K562 (cell line): ENCODE data around the gene IRF5. TPM values are rescaled to one million over a fixed set of nuclear protein-coding genes. Genes with fewer than 3 reads are reported as not detected.
A peak's percentile ranks its signal among the peaks of the same experiment; 100 is the strongest.

Experiments
- ASH1L ChIP-seq: fragments of 450-650 bp; IDR thresholded peaks from 2 replicates; pipeline ENCODE4 v1.6.1; 2018; ENCODE audit warnings: borderline replicate concordance, mild to moderate bottlenecking, low read depth; ENCODE audit not compliant: partially characterized antibody
- ATF1 ChIP-seq, 2 experiments: fragments of 450-650 bp in 1 of 2; IDR thresholded peaks; 2 replicates each; pipeline ENCODE4 v1.6.1; 2016; ENCODE audit warnings: missing compliant biosample characterization in 1 of 2, missing genetic modification characterization in 1 of 2
- BHLHE40 ChIP-seq: IDR thresholded peaks from 2 replicates; pipeline ENCODE4 v1.6.1; 2011; ENCODE audit warnings: low read length, improper control_type of control experiment
- CREBBP ChIP-seq: IDR thresholded peaks from one replicate; pipeline ENCODE4 v1.6.1; 2012; ENCODE audit warnings: low read depth, mild to moderate bottlenecking, control low read depth, inconsistent platforms, low read length
- HMG20B ChIP-seq: fragments of 250-450 bp; sonication (Bioruptor Pico); IDR thresholded peaks from 2 replicates; pipeline ENCODE4 v1.5.0; 2021; ENCODE audit warnings: mild to moderate bottlenecking
- ILF3 ChIP-seq: fragments of 450-650 bp; IDR thresholded peaks from 2 replicates; pipeline ENCODE4 v1.6.1; 2018; ENCODE audit warnings: antibody characterized with exemption, mild to moderate bottlenecking, moderate library complexity, borderline replicate concordance
- KAT7 ChIP-seq: sonication (generic); formaldehyde crosslinking; IDR thresholded peaks from 2 replicates; pipeline ENCODE4 v1.8.0; 2022; ENCODE audit warnings: missing genetic modification reagents, mild to moderate bottlenecking, borderline replicate concordance
- KDM2B ChIP-seq: fragments of 250-450 bp; sonication (Bioruptor Pico); IDR thresholded peaks from 2 replicates; pipeline ENCODE4 v1.8.0; 2021; ENCODE audit warnings: mild to moderate bottlenecking, moderate library complexity
- NUFIP1 ChIP-seq: fragments of 450-650 bp; IDR thresholded peaks from 2 replicates; pipeline ENCODE4 v1.6.1; 2018; ENCODE audit not compliant: partially characterized antibody
- POLR2G ChIP-seq: fragments of 200-400 bp; formaldehyde crosslinking; IDR thresholded peaks from 2 replicates; pipeline ENCODE4 v1.6.1; 2017; ENCODE audit warnings: low read depth, mild to moderate bottlenecking, antibody characterized with exemption, low read length, moderate library complexity
- PURB ChIP-seq: sonication (generic); formaldehyde crosslinking; IDR thresholded peaks from 2 replicates; pipeline ENCODE4 v1.9.0; 2021; ENCODE audit warnings: low read depth, mild to moderate bottlenecking, missing genetic modification reagents
- RAD21 ChIP-seq, 2 experiments: fragments of 250-450 bp in 1 of 2; fragments of 450-650 bp in 1 of 2; sonication (Bioruptor Pico) in 1 of 2; formaldehyde crosslinking in 1 of 2; IDR thresholded peaks in 1 of 2; conservative IDR thresholded peaks in 1 of 2; 2 replicates each; pipeline versions ENCODE4 v1.4.0 to v1.8.0; 2020 to 2022; ENCODE audit warnings: mild to moderate bottlenecking in 2 of 2, moderate library complexity in 1 of 2
- RBM34 ChIP-seq: fragments of 200-400 bp; formaldehyde crosslinking; IDR thresholded peaks from 2 replicates; pipeline ENCODE4 v1.6.1; 2018; ENCODE audit warnings: low read length, borderline replicate concordance; ENCODE audit not compliant: insufficient read depth
- SIN3B ChIP-seq: fragments of 450-650 bp; IDR thresholded peaks from 2 replicates; pipeline ENCODE4 v1.6.1; 2017; ENCODE audit warnings: low read depth, mild to moderate bottlenecking, moderate library complexity
- TCF3 ChIP-seq: sonication (generic); formaldehyde crosslinking; IDR thresholded peaks from 2 replicates; pipeline ENCODE4 v1.4.0; 2020; ENCODE audit warnings: mild to moderate bottlenecking, missing genetic modification reagents
- ZKSCAN1 ChIP-seq: fragments of 150-350 bp; IDR thresholded peaks from 2 replicates; pipeline ENCODE4 v1.6.1; 2016; ENCODE audit warnings: low read depth, low read length
- ZNF561 ChIP-seq: fragments of 450-650 bp; formaldehyde crosslinking; conservative IDR thresholded peaks from 2 replicates; pipeline ENCODE4 v1.4.0; 2020; ENCODE audit warnings: mild to moderate bottlenecking, moderate library complexity
- ZZZ3 ChIP-seq: fragments of 450-650 bp; IDR thresholded peaks from 2 replicates; pipeline ENCODE4 v1.6.1; 2016; ENCODE audit warnings: antibody characterized with exemption, mild to moderate bottlenecking, moderate library complexity
- polyA plus RNA-seq, 8 experiments: library from polyadenylated mRNA; depleted of rRNA in 4 of 8; stranded (reverse) in 5 of 8; unstranded in 3 of 8; fragments of >200 nt; fragmentation: Nextera tagmentation in 2 of 8; fragmentation: Illumina TruSeq in 1 of 8; extraction: Ambion mirVana in 2 of 8; extraction: Trizol in 1 of 8; gene quantifications; 2 replicates each; pipeline versions ENCODE4 v1.2.1 to v1.2.3, GENCODE V29; 2011 to 2014; ENCODE audit warnings: inconsistent platforms in 1 of 8, missing spikeins in 1 of 8
- total RNA-seq, 7 experiments: library from RNA; depleted of rRNA in 6 of 7; stranded (reverse); fragments of >200 nt in 6 of 7; fragmentation: Illumina TruSeq in 2 of 7; extraction: Trizol in 2 of 7; gene quantifications; 2 replicates each; pipeline versions ENCODE4 v1.2.1 to v1.2.3, GENCODE V29; 2011 to 2021; ENCODE audit warnings: low replicate concordance in 1 of 7
- TF ChIP-seq, protein P1 (sequence below): sonication (generic); formaldehyde crosslinking; IDR thresholded peaks from 2 replicates; pipeline ENCODE4 v1.8.1; 2022; ENCODE audit warnings: missing genetic modification reagents
- TF ChIP-seq, protein P2 (sequence below): IDR thresholded peaks from 2 replicates; pipeline ENCODE4 v1.6.1; 2014; ENCODE audit warnings: antibody characterized with exemption
- TF ChIP-seq, protein P3 (sequence below): fragments of 450-650 bp; formaldehyde crosslinking; IDR thresholded peaks from 2 replicates; pipeline ENCODE4 v1.4.0; 2020; ENCODE audit warnings: mild to moderate bottlenecking, mixed read lengths
- TF ChIP-seq, protein P4 (sequence below): IDR thresholded peaks from 3 replicates; pipeline ENCODE4 v1.6.1; 2011; ENCODE audit warnings: borderline replicate concordance, mild to moderate bottlenecking; ENCODE audit not compliant: insufficient read length, insufficient read depth
- TF ChIP-seq, protein P5 (sequence below): fragments of 250-450 bp; sonication (Bioruptor Pico); IDR thresholded peaks from 2 replicates; pipeline ENCODE4 v1.5.1; 2021; ENCODE audit warnings: mild to moderate bottlenecking

Gene IRF5
- total and polyA plus RNA-seq, 9 of the 15 experiments (the other 6 are each of a cell fraction or from before 2014, with no cell fraction given), result 0.04 TPM; not detected in 8

DNA sequence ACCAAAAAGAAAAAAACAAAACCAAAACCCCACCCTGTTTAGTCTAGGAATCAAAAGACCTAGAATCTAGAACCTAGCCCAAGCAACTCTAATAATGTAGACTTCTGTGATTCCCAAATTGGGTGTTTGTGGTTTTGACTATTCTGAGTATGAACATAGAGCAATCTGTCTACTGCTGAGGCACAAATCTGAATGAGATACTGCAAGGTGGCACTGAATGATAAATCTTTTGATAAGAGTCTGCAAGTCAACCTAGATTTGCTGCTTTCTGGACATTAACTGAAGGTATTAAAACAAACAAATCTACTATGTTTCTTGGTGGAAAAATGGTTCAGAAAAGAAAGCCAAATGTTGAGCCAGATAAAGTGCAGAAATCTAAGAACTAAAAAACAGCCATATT lies 50.6 kb downstream of the IRF5 start (continued):
- no peak for TF ChIP-seq RAD21 (CRISPR knock-in tag; conservative IDR thresholded peaks at IDR 0.05 in 1 of 2, IDR thresholded peaks at IDR 0.05 in 1 of 2)
- TF ChIP-seq ZNF561 (CRISPR knock-in tag), result no peak
- TF ChIP-seq ZKSCAN1, result no peak
- TF ChIP-seq PURB (CRISPR knock-in tag), result no peak
- no peak for TF ChIP-seq SIN3B
- no peak for TF ChIP-seq ASH1L
- TF ChIP-seq TCF3, result peak; percentile 46
- no peak for TF ChIP-seq ATF1 (CRISPR knock-in tag; IDR thresholded peaks at IDR 0.05)
- TF ChIP-seq ATF1 (tag; IDR thresholded peaks at IDR 0.05), result no peak
- no peak for TF ChIP-seq BHLHE40
- TF ChIP-seq KAT7, result no peak
- TF ChIP-seq ZZZ3, result no peak
- no peak for TF ChIP-seq HMG20B (CRISPR knock-in tag)
- TF ChIP-seq POLR2G, result no peak
- TF ChIP-seq ILF3, result no peak
- no peak for TF ChIP-seq KDM2B
- no peak for TF ChIP-seq RBM34
- TF ChIP-seq, protein P1, sequence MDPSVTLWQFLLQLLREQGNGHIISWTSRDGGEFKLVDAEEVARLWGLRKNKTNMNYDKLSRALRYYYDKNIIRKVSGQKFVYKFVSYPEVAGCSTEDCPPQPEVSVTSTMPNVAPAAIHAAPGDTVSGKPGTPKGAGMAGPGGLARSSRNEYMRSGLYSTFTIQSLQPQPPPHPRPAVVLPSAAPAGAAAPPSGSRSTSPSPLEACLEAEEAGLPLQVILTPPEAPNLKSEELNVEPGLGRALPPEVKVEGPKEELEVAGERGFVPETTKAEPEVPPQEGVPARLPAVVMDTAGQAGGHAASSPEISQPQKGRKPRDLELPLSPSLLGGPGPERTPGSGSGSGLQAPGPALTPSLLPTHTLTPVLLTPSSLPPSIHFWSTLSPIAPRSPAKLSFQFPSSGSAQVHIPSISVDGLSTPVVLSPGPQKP, result no peak
- TF ChIP-seq, protein P2, sequence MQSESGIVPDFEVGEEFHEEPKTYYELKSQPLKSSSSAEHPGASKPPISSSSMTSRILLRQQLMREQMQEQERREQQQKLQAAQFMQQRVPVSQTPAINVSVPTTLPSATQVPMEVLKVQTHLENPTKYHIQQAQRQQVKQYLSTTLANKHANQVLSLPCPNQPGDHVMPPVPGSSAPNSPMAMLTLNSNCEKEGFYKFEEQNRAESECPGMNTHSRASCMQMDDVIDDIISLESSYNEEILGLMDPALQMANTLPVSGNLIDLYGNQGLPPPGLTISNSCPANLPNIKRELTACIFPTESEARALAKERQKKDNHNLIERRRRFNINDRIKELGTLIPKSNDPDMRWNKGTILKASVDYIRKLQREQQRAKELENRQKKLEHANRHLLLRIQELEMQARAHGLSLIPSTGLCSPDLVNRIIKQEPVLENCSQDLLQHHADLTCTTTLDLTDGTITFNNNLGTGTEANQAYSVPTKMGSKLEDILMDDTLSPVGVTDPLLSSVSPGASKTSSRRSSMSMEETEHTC, result no peak
- TF ChIP-seq, protein P3, sequence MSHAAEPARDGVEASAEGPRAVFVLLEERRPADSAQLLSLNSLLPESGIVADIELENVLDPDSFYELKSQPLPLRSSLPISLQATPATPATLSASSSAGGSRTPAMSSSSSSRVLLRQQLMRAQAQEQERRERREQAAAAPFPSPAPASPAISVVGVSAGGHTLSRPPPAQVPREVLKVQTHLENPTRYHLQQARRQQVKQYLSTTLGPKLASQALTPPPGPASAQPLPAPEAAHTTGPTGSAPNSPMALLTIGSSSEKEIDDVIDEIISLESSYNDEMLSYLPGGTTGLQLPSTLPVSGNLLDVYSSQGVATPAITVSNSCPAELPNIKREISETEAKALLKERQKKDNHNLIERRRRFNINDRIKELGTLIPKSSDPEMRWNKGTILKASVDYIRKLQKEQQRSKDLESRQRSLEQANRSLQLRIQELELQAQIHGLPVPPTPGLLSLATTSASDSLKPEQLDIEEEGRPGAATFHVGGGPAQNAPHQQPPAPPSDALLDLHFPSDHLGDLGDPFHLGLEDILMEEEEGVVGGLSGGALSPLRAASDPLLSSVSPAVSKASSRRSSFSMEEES (CRISPR knock-in tag), result no peak
- TF ChIP-seq, protein P4, sequence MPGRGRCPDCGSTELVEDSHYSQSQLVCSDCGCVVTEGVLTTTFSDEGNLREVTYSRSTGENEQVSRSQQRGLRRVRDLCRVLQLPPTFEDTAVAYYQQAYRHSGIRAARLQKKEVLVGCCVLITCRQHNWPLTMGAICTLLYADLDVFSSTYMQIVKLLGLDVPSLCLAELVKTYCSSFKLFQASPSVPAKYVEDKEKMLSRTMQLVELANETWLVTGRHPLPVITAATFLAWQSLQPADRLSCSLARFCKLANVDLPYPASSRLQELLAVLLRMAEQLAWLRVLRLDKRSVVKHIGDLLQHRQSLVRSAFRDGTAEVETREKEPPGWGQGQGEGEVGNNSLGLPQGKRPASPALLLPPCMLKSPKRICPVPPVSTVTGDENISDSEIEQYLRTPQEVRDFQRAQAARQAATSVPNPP, result no peak
- TF ChIP-seq NUFIP1, result no peak
- no peak for TF ChIP-seq CREBBP
- TF ChIP-seq, protein P5, sequence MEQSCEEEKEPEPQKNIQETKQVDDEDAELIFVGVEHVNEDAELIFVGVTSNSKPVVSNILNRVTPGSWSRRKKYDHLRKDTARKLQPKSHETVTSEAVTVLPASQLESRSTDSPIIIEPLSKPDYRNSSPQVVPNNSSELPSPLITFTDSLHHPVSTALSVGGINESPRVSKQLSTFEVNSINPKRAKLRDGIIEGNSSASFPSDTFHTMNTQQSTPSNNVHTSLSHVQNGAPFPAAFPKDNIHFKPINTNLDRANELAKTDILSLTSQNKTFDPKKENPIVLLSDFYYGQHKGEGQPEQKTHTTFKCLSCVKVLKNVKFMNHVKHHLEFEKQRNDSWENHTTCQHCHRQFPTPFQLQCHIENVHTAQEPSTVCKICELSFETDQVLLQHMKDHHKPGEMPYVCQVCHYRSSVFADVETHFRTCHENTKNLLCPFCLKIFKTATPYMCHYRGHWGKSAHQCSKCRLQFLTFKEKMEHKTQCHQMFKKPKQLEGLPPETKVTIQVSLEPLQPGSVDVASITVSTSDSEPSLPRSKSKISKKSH (CRISPR knock-in tag), result no peak
